WTC11 (cell line): ENCODE results near the gene TRABD2A. TPM values are rescaled to one million over a fixed set of nuclear protein-coding genes. Genes with fewer than 3 reads are reported as not detected.
A peak's percentile ranks its signal among the peaks of the same experiment; 100 is the strongest.

Experiments used
- ATAC-seq: fragments of 200-7000 bp; cut with Tn5 transposase; 2 replicates; pipeline ENCODE4 v1.10.0; 2021; ENCODE audit warnings: mild to moderate bottlenecking, moderate library complexity
- CTCF ChIA-PET: fragments of 300-600 bp; sonication (Branson Sonifier 250); formaldehyde crosslinking; loops from one replicate; lab custom pipeline; 2021; ENCODE audit warnings: antibody characterized with exemption; lab: Charles Lee
- POLR2A ChIA-PET: fragments of 350-600 bp; sonication (Branson Sonifier 250); formaldehyde crosslinking; loops from one replicate; lab custom pipeline; 2021; ENCODE audit warnings: antibody characterized with exemption; lab: Charles Lee
- DNase-seq: peaks from one replicate; pipeline ENCODE4 v3.0.0; 2021; ENCODE audit warnings: low spot score
- H3K27ac Mint-ChIP-seq: 2 replicates; pipeline ENCODE4 v1.8.0; 2021; ENCODE audit warnings: mixed read lengths
- H3K27me3 Mint-ChIP-seq: 2 replicates; pipeline ENCODE4 v1.8.0; 2021; ENCODE audit warnings: low read depth, mild to moderate bottlenecking, moderate library complexity, mixed read lengths
- H3K36me3 Mint-ChIP-seq: 2 replicates; pipeline ENCODE4 v1.8.0; 2021; ENCODE audit warnings: mixed read lengths
- H3K4me1 Mint-ChIP-seq: 2 replicates; pipeline ENCODE4 v1.8.0; 2022; ENCODE audit warnings: mixed read lengths
- H3K4me3 Mint-ChIP-seq: 2 replicates; pipeline ENCODE4 v1.8.0; 2021; ENCODE audit warnings: mild to moderate bottlenecking, moderate library complexity, mixed read lengths
- H3K9me3 Mint-ChIP-seq: 2 replicates; pipeline ENCODE4 v1.8.0; 2021; ENCODE audit warnings: mixed read lengths
- FOXP1 ChIP-seq: sonication (generic); formaldehyde crosslinking; IDR thresholded peaks from 2 replicates; pipeline ENCODE4 v1.8.0; 2022; ENCODE audit warnings: missing genetic modification reagents, mild to moderate bottlenecking, moderate library complexity, borderline replicate concordance
- HMGXB4 ChIP-seq: sonication (generic); formaldehyde crosslinking; IDR thresholded peaks from 2 replicates; pipeline ENCODE4 v1.8.1; 2023; ENCODE audit warnings: mild to moderate bottlenecking, moderate library complexity, missing genetic modification reagents
- JAZF1 ChIP-seq: fragments of 250-450 bp; sonication (Bioruptor Pico); IDR thresholded peaks from 2 replicates; pipeline ENCODE4 v1.9.0; 2021; ENCODE audit warnings: moderate library complexity, mild to moderate bottlenecking, inconsistent platforms
- MYBL2 ChIP-seq: sonication (generic); formaldehyde crosslinking; IDR thresholded peaks from 2 replicates; pipeline ENCODE4 v1.8.1; 2023; ENCODE audit warnings: mild to moderate bottlenecking, moderate library complexity, missing genetic modification reagents
- NFYB ChIP-seq: sonication (generic); formaldehyde crosslinking; conservative IDR thresholded peaks from 2 replicates; pipeline ENCODE4 v1.8.0; 2022; ENCODE audit warnings: low read depth, missing genetic modification reagents
- PRRX2 ChIP-seq: fragments of 250-450 bp; sonication (Bioruptor Pico); IDR thresholded peaks from 2 replicates; pipeline ENCODE4 v1.8.0; 2021; ENCODE audit warnings: mild to moderate bottlenecking
- ZBTB21 ChIP-seq: sonication (generic); formaldehyde crosslinking; IDR thresholded peaks from 2 replicates; pipeline ENCODE4 v1.8.1; 2023; ENCODE audit warnings: mild to moderate bottlenecking, missing genetic modification reagents, borderline replicate concordance
- ZNF232 ChIP-seq: sonication (generic); formaldehyde crosslinking; IDR thresholded peaks from 2 replicates; pipeline ENCODE4 v1.8.0; 2022; ENCODE audit warnings: mild to moderate bottlenecking, missing genetic modification reagents
- ZNF423 ChIP-seq: fragments of 250-450 bp; sonication (Bioruptor Pico); IDR thresholded peaks from 2 replicates; pipeline ENCODE4 v2.1.2; 2022; ENCODE audit warnings: mild to moderate bottlenecking, moderate library complexity
- ZNF532 ChIP-seq: fragments of 250-450 bp; sonication (Bioruptor Pico); IDR thresholded peaks from 2 replicates; pipeline ENCODE4 v1.9.0; 2021; ENCODE audit warnings: mild to moderate bottlenecking, borderline replicate concordance
- total RNA-seq: library from RNA; stranded (reverse); gene quantifications from 3 replicates; pipeline ENCODE4 v1.2.3, GENCODE V29; 2021
- TF ChIP-seq, protein P1 (sequence below): fragments of 250-450 bp; sonication (Bioruptor Pico); IDR thresholded peaks from 2 replicates; pipeline ENCODE4 v1.9.0; 2021; ENCODE audit warnings: mild to moderate bottlenecking
- TF ChIP-seq, protein P2 (sequence below): sonication (generic); formaldehyde crosslinking; IDR thresholded peaks from 2 replicates; pipeline ENCODE4 v1.8.1; 2023; ENCODE audit warnings: mild to moderate bottlenecking, missing genetic modification reagents

Gene TRABD2A
- total RNA-seq, 1 experiment from 2014 or later, result 12.1 TPM

GRCh38 chr2:84925724-84926376, 45.0 kb upstream of the TRABD2A start (continued):
- TF ChIP-seq, protein P1, sequence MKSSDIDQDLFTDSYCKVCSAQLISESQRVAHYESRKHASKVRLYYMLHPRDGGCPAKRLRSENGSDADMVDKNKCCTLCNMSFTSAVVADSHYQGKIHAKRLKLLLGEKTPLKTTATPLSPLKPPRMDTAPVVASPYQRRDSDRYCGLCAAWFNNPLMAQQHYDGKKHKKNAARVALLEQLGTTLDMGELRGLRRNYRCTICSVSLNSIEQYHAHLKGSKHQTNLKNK, result no peak
- TF ChIP-seq MYBL2 (CRISPR knock-in tag) (peak; percentile 56; the same call in 1 of the 2 replicates), HMGXB4 (peak; percentile 91), ZNF232 (0 out of 2 replicates have a peak, but pooled peaks have one; percentile 31), JAZF1 (no peak), FOXP1 (peak; percentile 68; the same call in 1 of the 2 replicates), ZNF423 (CRISPR knock-in tag) (peak; percentile 77)

DNA sequence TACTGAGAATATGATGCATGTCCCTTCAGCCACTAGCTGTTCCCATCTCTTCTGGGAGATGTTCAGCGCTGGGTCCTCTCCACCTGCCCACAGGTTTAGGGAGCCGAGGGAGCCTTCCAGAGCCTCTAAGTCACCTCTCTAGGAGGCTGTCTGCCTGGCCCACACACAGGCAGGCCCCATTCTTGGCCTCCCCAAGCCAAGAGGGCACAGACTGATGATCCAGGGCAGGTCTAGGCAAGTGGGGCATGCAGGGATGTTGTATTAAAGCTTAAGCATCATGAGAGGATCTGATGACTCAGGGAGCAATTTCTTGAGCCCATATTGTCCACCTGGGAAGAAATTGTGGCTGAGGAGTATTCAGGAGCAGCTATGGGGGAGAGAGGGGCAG, 44.4 kb upstream of the TRABD2A start:
- H3K9me3 Mint-ChIP-seq, result 0 out of 2 replicates have a peak, but pooled peaks cover 3% of the 10 kb centered on the region
- H3K4me3 Mint-ChIP-seq, result no peak overlapping the region
- 0 out of 2 replicates have a peak overlapping the region, but pooled peaks have one; percentile 6 for H3K27ac Mint-ChIP-seq
- H3K36me3 Mint-ChIP-seq, result no peaks in the 10 kb centered on the region
- peaks cover 23% of the 10 kb centered on the region for H3K4me1 Mint-ChIP-seq
- POLR2A ChIA-PET, result interaction anchor here (0.6 to 2.4 kb wide), 6 partner anchors 11 to 90 kb away, joined by 3 to 13 read pairs (median 4); partner anchors contain the start of gene KCMF1
- H3K27me3 Mint-ChIP-seq, result peaks cover 12% of the 10 kb centered on the region
- DNase-seq, result no peak
- TF ChIP-seq, protein P2, sequence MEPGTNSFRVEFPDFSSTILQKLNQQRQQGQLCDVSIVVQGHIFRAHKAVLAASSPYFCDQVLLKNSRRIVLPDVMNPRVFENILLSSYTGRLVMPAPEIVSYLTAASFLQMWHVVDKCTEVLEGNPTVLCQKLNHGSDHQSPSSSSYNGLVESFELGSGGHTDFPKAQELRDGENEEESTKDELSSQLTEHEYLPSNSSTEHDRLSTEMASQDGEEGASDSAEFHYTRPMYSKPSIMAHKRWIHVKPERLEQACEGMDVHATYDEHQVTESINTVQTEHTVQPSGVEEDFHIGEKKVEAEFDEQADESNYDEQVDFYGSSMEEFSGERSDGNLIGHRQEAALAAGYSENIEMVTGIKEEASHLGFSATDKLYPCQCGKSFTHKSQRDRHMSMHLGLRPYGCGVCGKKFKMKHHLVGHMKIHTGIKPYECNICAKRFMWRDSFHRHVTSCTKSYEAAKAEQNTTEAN, result no peak
- TF ChIP-seq ZBTB21 (CRISPR knock-in tag) (no peak), PRRX2 (CRISPR knock-in tag) (no peak)
- CTCF ChIA-PET, result interaction anchor here (0.6 to 2.8 kb wide), 56 partner anchors 8 to 375 kb away, joined by 3 to 67 read pairs (median 8); partner anchors contain the start of genes KCMF1, TMSB10 and TRABD2A
- ATAC-seq, result no peak

- ChIA-PET POLR2A (interaction anchor here (1.5 to 2.4 kb wide), 3 partner anchors 33 to 91 kb away, joined by 3 to 13 read pairs (median 13); partner anchors contain the start of gene KCMF1), CTCF (interaction anchor here (0.6 to 2.8 kb wide), 22 partner anchors 7 to 183 kb away, joined by 3 to 62 read pairs (median 14); partner anchors contain the start of genes KCMF1, TMSB10 and TRABD2A)
- no peak overlapping the region for H3K4me3 Mint-ChIP-seq
- peak; percentile 24 for DNase-seq
- ATAC-seq, result peak; percentile 3; the same call in 1 of the 2 replicates
- H3K36me3 Mint-ChIP-seq, result no peaks in the 10 kb centered on the region
- 0 out of 2 replicates have a peak overlapping the region, but pooled peaks have one; percentile 26 for H3K27ac Mint-ChIP-seq
- H3K27me3 Mint-ChIP-seq, result peaks cover 12% of the 10 kb centered on the region
- H3K4me1 Mint-ChIP-seq, result peaks cover 23% of the 10 kb centered on the region
- TF ChIP-seq ZNF532, result no peak
- TF ChIP-seq NFYB (CRISPR knock-in tag), result peak; percentile 72
- H3K9me3 Mint-ChIP-seq, result 0 out of 2 replicates have a peak, but pooled peaks cover 3% of the 10 kb centered on the region
These were observed 43.6 kb upstream of the TRABD2A start for GRCh38 chr2:84924173-84925106.
